ENCODE measurements around the gene CLCN4. TPM values are rescaled to one million over a fixed set of nuclear protein-coding genes. Genes with fewer than 3 reads are reported as not detected.

The CLCN4 gene
- total RNA-seq, 1 experiment from 2014 or later: 3.6 TPM

GRCh38 chrX:10286195-10286594 is 129.4 kb downstream of the CLCN4 start:
- no peak for DNase-seq (ENCODE audit: low spot score)
- in situ Hi-C loops (cut with HindIII; ENCODE audit: low sequenced_read_pairs): no loop called here

Other genes starting within 250 kb of the CLCN4 start
- not detected in 2 replicates for gene CLDN34, start 189.6 kb upstream of the CLCN4 start, total RNA-seq (2014; rRNA removed; shearing (Covaris generic))